NCI-H1092 treated with DMSO at 0.1 percent for 48 hours (cell line): Measurements from ENCODE around the gene RPH3AL.
"Not testable (repeated sequence)": the region's sequence is repeated elsewhere in the genome, so short reads cannot be mapped to it uniquely, and the experiment has no call there.

Experiments used
- DNase-seq: peaks from one replicate; lab custom pipeline; 2025; lab: John Stamatoyannopoulos, UW

Gene RPH3AL

GRCh38 chr17:226108-227077 lies 126.2 kb downstream of the RPH3AL start:
- no peak for DNase-seq

- no peak for DNase-seq
Observed at GRCh38 chr17:225551-225950, 127.1 kb downstream of the RPH3AL start.

GRCh38 chr17:224576-224975 lies 128.0 kb downstream of the RPH3AL start:
- DNase-seq = not testable (repeated sequence)

GRCh38 chr17:223723-224471 lies 128.7 kb downstream of the RPH3AL start:
- DNase-seq = no peak

GRCh38 chr17:222172-222571 lies 130.4 kb downstream of the RPH3AL start:
- no peak for DNase-seq

- no peak for DNase-seq
Observed at GRCh38 chr17:219696-220095, 132.9 kb downstream of the RPH3AL start.

GRCh38 chr17:218432-219110 lies 134.0 kb downstream of the RPH3AL start:
- DNase-seq = no peak

GRCh38 chr17:216625-217024 lies 136.0 kb downstream of the RPH3AL start:
- DNase-seq = no peak

- DNase-seq = not testable (repeated sequence)
Observed at GRCh38 chr17:215563-216478, 136.8 kb downstream of the RPH3AL start.

GRCh38 chr17:214881-215331 lies 137.7 kb downstream of the RPH3AL start:
- no peak for DNase-seq

- no peak for DNase-seq
Observed at GRCh38 chr17:213286-214105, 139.1 kb downstream of the RPH3AL start.

- DNase-seq = no peak
Observed at GRCh38 chr17:210402-210801, 142.2 kb downstream of the RPH3AL start.

GRCh38 chr17:208429-208828 lies 144.2 kb downstream of the RPH3AL start:
- no peak for DNase-seq

GRCh38 chr17:207775-208174 lies 144.8 kb downstream of the RPH3AL start:
- DNase-seq = no peak

- DNase-seq = no peak
Observed at GRCh38 chr17:206941-207560, 145.6 kb downstream of the RPH3AL start.

GRCh38 chr17:206484-206883 lies 146.1 kb downstream of the RPH3AL start:
- not testable (repeated sequence) for DNase-seq

GRCh38 chr17:205817-206216 lies 146.8 kb downstream of the RPH3AL start:
- no peak for DNase-seq

- DNase-seq = no peak
Observed at GRCh38 chr17:205148-205669, 147.4 kb downstream of the RPH3AL start.

GRCh38 chr17:204427-205147 lies 148.0 kb downstream of the RPH3AL start:
- no peak for DNase-seq
